ENCODE measurements around the gene ZNF470.

The ZNF470 gene

DNA sequence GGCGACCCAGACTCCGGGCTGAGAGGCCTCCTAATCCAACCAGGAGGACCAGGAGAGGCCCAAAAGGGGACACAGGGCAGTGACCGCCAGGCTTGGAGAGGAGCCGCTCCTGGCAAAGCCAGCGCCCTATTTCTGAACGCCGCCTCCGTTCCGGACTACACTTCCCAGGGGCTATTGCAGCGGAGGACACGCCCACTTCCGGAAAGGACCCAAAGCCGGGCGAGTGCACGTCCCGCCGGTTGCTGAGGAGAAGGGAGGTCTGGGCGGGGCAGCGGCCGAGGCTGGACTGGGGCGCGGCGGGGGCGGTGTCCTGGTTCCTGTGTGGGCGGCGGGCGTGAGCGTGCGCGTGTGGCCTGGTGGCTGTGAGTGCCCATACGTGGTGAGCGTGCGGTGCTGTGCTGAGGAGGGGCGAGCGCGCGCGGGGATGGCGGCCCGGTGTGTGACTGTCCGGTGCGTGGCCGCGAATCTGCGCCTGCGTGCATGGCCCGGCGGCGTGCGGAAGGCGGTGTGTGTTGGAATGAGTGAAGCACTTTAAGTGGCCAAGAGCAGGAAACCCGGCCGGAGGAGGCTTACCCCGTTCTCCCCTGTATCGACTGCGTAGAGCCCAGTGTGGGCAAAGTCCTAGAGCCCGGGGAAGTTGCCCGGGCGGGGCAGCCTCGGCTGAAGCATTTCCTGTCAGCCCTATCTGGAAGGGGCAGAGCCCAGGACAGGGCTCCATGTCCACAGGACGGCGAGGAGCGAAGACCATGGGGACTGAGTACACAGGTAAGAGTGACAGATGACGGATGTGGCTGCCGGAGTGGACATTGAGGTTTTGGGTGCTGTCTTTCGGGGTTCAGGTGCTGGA is at the start of gene ZNF470:
TSS of gene ZNF470 (plus strand) at position 195 of the 847 bp plus-strand sequence. CDS start 2,844 bp downstream, outside the sequence.
- peak; percentile 85 for DNase-seq

DNA sequence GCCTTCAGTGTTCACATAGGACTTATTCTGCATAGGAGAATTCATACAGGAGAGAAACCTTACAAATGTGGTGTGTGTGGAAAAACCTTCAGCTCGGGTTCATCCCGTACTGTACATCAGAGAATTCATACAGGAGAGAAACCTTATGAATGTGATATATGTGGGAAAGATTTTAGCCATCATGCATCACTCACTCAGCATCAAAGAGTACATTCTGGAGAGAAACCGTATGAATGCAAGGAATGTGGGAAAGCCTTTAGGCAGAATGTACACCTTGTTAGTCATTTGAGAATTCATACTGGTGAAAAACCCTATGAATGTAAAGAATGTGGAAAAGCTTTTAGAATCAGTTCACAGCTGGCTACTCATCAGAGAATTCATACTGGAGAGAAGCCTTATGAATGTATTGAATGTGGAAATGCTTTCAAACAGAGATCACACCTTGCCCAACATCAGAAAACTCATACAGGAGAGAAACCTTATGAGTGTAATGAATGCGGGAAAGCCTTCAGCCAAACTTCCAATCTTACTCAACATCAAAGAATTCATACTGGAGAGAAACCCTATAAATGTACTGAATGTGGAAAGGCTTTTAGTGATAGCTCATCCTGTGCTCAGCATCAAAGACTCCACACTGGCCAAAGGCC is 41.9 kb upstream of the ZNF470 start:
- DNase-seq, result no peak

DNA sequence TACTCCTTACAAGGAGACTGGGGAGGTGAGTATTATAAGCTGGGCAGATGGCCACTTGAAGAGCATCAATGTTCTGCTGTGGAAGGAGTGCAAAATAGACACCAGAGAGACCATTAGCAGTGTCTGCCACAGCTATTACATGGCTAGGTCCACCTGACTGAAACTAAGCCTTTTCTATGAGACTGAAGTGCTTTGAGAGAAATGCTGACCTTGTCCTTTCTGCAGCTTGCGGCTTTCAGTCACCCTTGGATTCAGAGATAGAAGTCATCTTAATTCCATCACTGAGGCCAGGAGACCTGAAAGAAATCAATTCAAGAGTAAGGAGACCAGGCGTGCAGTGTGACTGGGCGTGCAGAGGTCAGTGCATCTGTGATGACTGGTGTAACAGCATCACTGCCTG is 29.8 kb upstream of the ZNF470 start:
- no peak for DNase-seq

DNA sequence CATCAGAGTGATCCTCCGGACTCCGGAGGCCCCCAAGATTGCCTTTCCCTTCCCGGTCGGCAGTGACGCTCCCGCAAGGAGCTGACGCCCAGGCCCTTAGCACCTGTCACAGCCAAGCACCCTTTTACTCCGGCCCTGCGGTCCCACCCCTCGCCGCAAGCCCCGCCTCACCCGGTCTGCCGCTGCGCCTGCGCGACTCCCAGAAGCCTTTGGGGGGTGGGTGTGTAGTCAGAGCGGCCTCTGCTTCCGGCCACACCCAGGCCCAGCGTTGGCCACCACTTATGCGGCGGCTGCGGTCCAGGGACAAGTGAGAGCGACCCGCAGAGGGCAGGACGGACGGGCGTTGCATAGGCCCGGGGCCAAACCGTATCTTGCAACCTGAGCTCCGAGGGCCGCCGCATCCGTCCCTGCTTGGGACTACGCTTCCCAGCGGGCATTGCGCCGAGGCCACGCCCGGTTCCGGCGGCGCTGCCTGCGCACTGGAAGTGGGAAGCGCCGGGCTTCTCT is 29.0 kb upstream of the ZNF470 start:
- DNase-seq, result peak; percentile 89

DNA sequence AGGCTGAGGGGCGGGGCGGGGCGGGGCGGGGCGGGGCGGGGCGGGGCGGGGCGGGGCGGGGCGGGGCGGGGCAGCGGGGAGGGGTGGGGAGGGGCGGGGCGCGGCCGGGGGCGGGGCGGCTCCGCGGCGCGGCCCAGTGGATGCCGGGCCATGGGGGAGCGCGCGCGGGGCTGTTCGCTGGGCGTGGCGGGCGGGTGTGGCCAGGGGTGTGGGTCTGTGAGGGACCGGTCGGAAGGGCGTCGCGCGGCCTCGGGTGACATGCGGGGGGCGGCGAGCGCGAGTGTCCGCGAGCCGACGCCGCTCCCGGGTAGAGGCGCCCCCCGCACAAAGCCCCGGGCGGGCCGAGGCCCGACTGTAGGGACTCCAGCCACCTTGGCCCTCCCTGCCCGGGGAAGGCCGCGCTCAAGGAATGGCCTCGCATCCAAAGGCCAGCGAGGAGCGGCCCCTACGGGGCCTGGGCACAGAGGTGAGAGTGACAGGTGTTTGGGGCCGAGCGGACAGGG is 28.5 kb upstream of the ZNF470 start, which contains the start of gene ZFP28:
TSS of gene ZFP28 (plus strand) at position 188 of the 503 bp plus-strand sequence. CDS start at position 259, 71 bp downstream.
- DNase-seq, result peak; percentile 81

DNA sequence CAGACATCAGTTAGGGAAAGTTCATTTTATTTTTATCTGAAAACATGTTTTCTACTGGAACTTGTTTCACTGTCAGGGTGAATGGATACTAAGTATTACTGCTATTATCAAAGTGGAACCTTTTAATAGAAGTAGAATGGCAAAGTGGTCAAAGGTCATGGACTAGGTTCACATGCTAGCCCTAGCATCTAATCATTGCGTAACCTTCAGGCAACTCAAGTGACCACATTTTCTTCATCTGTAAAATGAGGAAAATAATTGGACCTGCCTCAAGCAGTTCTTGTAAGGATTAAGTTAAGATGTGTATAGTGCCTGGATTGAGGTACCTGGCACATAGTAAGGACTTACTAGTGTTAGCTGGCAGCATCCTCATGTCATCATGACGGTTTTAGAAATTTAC is 23.5 kb upstream of the ZNF470 start:
- DNase-seq, result no peak

DNA sequence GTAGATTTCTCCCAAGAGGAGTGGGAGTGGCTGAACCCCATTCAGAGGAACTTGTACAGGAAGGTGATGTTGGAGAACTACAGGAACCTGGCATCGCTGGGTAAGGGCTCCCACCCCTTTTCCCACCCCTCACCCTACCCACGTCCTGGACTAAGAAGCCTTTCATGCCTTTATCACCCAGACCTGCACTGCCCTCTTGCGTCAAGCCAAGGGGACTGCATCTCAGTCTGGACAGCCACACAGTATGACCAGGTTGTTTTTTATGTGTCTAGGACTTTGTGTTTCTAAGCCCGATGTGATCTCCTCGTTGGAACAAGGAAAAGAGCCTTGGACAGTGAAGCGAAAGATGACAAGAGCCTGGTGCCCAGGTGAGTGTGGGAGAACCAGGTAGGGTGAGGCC is 19.7 kb upstream of the ZNF470 start:
- no peak for DNase-seq

DNA sequence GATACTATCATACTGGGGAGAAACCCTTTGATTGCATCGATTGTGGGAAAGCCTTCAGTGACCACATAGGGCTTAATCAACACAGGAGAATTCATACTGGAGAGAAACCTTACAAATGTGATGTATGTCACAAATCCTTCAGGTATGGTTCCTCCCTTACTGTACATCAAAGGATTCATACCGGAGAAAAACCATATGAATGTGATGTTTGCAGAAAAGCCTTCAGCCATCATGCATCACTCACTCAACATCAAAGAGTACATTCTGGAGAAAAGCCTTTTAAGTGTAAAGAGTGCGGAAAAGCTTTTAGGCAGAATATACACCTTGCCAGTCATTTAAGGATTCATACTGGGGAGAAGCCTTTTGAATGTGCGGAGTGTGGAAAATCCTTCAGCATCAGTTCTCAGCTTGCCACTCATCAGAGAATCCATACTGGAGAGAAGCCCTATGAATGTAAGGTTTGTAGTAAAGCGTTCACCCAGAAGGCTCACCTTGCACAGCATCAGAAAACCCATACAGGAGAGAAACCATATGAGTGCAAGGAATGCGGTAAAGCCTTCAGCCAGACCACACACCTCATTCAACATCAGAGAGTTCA is 12.9 kb upstream of the ZNF470 start:
- no peak for DNase-seq

DNA sequence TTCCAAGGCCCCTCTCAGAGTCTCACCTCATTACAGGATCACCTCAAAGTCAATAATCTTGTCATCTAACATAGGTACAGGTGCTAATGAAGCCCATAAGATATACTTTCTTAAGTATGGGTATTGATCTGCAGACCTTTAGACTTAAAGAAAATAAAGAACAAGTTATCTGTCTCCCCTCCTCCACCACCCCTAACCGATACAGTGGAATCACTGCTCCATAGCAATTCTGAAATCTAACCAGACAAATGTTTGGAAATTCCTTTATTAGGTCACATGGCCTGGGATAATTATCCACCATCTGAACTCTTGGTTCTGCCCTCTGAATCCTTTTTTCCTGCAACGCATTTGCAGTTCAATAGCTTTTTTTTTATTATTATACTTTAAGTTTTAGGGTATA is 4.5 kb upstream of the ZNF470 start:
- no peak for DNase-seq

DNA sequence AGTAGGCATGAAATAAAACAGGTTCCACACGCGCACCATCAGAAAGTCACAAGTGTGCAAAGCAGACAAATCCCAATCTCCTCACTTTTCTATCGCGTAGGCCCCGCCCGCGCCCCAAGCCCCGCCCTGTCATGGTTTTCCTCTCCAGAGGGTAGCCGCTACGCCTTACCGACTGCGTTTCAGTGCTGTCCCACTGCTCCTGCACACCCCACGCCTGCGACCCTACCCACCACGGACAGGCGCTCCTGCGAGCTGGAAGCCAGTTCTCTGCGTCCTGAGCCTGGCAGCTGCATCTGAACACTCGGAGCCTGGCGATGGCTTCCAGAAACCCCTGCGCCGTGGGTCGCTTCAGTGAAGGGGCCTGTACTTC is 379 bp upstream of the ZNF470 start:
- DNase-seq, result peak; percentile 4

DNA sequence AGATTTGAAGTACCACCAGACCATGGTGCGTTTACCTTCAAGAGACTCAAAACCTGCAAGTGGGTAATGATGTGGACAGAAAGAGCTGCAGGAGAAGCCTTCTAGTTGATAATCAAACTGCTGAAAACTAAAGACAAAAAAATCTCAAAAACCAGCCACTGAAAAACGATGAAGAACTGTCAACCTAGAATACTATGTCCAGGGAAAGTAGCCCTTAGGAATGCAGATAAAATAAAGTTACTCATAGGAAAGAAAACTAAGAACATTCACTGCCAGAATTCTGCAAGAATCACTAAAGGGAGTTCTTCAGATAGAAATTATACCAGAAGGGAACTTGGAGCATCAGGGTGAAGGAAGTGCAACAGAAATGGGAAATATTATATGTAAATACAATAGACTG is 5.3 kb downstream of the ZNF470 start:
- DNase-seq, result no peak

DNA sequence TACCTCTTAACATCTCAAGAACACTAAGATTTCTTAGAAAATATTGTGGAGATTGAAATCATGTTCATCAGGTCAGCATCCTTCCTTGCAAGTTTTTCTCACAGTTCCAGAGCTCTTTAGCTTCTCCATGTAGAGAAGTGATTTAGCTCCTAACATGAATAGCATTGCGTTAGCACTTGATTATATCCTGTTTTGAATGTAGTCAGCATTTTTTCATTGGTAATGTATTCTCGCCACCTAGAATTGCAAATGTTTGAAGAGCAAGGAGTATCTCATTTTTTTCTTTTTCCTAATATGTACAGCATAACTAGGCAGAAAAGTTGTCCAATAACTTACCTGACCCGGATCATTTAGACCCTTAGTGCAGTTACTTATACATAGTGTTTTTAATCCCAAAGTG is 6.6 kb downstream of the ZNF470 start:
- no peak for DNase-seq

DNA sequence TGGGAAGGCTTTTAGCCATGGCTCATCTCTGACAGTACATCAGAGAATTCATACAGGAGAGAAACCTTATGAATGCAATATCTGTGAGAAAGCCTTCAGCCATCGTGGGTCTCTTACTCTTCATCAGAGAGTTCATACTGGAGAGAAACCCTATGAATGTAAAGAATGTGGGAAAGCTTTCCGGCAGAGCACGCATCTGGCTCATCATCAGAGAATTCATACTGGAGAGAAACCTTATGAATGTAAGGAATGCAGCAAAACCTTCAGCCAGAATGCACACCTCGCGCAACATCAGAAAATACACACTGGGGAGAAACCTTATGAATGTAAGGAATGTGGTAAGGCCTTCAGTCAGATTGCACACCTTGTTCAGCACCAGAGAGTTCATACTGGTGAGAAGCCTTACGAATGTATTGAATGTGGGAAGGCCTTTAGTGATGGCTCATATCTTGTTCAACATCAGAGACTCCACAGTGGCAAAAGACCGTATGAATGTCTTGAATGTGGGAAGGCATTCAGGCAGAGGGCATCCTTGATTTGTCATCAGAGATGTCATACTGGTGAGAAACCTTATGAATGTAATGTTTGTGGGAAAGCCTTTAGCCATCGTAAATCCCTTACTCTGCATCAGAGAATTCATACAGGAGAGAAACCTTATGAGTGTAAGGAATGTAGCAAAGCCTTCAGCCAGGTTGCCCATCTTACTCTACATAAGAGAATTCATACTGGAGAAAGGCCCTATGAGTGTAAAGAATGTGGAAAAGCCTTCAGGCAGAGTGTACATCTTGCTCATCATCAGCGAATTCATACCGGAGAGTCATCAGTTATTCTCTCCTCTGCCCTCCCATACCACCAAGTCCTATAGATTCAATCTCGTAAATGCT is 10.7 kb downstream of the ZNF470 start:
- no peak for DNase-seq

DNA sequence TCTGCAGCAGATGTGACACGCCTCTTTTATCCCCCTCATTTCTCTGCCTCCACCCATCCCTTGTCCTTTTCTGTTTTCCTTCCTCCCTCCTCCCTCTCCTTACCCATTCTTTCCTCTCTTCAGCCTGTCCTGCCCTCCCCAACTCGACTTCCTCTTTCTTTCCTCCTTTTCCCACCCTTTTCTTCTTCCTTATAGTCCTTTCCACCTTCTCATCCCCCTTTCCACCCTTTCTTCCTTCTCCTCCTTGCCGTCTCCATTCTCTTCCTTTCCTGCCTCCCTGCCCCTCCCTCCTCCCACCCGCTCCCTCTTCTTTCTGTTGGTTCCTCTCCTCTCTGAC is 27.1 kb downstream of the ZNF470 start:
- no peak for DNase-seq

DNA sequence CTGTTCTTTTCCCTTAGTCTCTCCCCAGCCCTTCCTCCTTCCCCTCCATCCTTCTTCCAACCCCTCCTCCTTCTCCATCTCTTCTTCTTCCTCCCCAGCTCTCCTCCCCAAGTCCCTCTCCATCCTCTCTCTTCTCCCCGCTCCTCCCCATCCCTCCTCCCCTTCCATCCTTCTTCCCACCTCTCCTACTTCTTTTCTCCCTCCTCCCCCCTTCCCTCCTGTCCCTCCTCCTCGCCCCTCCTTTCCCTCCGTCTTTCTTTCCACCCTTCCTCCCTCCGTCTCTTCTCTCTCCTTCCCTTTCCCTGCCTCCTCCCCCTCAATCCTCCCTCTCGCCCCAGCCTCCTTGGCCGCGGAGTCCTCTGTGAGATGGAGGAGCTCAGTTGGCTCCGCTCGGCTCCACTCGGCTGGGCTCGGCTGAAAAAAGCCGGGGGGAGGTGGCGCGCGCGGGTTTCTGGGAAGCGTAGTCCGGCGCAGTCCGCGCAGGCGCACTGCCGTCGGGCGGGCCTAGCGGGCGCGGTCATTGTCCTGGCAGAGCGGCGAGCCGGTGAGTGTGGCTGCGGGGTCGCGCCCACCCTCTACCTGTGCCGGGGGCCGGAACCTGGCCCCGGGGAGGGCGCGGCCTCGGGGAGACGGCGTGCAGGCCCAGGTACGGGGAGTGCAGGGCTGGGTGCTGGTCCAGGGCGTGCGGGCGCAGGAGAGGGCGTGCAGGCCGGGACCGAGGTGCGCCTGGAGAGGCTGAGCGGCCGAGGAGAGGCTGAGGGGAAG is 27.7 kb downstream of the ZNF470 start, which contains the start of gene ZNF71:
TSS of gene ZNF71 (plus strand) at position 520 of the 765 bp plus-strand sequence. CDS start 6,257 bp downstream, outside the sequence.
- DNase-seq, result peak; percentile 78

DNA sequence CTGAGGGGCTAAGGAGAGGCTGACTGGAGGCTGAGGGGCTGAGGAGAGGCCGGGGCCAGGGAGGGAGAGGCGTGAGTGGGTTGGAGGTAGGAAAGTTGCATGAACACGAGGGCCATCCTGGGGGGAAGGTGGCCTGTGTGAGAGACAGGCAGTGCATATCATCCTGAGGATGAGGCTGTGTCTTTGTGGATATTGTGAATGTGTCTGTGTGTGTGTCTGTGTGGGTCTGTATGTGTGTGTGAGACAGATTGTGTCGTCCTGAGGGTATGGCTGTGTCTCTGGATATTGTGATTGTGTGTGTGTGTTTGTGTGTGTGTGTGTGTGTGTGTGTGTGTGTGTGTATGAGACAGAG is 28.3 kb downstream of the ZNF470 start:
- no peak for DNase-seq

DNA sequence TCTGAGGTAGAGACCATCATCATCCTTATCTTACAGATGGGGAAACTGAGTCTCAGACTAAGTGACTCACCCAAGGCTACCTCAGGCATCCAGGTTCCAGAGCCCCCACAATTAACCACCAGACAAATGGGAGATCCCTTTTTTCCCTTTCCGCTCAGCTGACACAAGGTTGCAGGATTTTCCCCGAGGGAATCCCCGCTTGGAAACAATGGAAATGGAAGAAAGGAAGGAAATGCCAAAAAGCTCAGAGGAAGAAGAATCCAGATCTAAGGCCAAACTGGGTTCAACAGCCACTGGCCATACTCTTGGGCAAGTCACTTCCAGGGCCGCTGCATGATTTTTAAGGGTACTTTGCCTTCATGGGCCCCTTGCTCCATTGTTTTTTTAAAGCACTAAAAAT is 29.4 kb downstream of the ZNF470 start:
- no peak for DNase-seq

DNA sequence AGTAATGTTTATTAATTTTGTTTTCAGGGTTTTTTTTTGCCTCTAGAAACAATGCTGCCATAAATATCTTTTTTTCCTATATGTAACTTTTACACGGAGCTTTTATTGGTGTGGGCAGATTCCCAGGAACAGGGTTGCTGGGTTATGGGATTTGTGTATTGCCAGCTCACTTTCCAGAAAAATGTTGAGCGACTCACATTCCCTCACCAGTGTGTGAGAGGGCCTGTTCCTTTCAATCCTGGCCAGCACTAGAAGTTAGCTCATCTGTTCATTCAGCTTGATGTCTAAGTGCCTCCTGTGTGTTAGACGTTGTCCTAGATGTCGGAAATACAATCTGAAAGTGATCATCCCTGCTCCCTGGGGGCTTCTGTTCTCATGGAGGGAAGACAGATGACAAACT is 30.4 kb downstream of the ZNF470 start:
- no peak for DNase-seq

DNA sequence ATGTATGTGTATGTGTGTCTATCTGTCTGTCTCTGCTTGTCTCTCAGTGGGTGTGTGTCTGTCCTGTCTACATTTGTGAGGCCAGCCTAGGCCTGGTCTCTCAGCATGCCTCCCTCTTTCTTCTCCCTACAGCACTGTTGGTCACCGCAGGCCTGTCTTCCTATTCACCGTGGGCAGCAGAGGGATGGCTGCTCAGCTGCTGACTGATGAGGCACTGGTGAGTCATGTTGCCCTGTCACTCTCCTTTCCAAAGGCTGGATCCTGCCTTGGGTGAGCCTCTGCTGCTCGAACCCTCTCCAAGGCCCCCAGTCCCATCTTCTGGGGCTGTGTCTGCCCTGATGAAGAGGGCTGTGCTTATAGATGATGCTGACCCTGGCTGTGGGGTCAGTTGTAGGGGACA is 34.1 kb downstream of the ZNF470 start:
- DNase-seq, result no peak

DNA sequence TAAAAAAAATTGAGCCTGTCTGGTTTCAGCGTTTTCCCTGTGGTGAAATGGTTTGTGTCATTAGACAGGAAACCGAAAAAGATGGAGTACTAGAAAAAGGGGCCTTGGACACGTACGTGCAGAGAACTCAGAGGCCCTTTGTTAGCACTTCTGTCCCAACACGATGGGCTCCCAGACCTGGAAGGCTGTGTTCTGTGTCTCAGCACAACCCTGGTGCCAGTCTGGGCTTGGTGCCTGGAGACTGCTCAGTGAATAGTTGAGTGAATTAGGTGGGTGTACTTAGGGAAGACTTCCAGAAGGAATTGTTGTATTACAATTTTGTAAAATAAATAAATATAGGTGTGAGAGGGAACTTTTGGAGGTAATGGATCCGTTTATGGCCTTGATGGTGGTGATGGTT is 36.6 kb downstream of the ZNF470 start:
- DNase-seq, result no peak

DNA sequence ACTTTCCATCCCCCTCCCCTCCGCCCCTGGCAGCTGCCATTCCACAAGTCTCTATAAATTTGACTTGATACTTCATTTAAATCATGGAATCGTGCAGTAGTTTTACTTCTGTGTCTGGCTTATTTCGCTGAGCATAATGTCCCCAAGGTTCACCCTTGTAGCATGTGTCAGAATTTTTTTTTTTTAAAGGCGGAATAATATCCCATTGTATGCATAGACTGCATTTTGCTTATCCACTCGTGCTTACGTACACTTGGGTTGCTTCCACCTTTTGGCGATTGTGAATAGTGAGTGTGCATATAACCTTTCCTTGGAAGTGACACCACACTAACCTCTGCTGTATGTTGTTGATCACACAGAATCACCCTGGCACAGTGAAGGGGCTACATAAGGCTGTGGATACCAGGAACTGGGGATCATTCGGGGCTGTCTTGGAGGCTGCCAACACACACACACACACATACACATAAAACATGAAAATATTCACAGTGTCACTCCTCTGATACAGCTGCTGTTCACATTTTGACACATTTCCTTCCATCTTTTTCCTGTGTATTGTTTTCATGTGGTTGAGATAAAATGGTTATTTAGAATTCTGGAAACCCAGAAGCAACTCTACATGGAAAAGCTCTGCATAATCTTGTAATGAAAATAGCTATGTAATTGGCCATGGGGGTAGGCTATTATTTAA is 41.2 kb downstream of the ZNF470 start:
- no peak for DNase-seq

All from NCI-H2171 (cell line).